Erythroblast (primary cell): Measurements from ENCODE around the gene WBP2.

Source experiments
- GATA1 ChIP-seq: IDR thresholded peaks from 2 replicates; pipeline ENCODE4 v1.6.1; 2011; ENCODE audit warnings: low read depth, mild to moderate bottlenecking, control low read depth, low read length, moderate library complexity
- POLR2A ChIP-seq: IDR thresholded peaks from 2 replicates; pipeline ENCODE4 v1.6.1; 2011; ENCODE audit warnings: mild to moderate bottlenecking, low read length

- TF ChIP-seq POLR2A (no peak), GATA1 (no peak)
These were observed 14.4 kb downstream of the WBP2 start for GRCh38 chr17:75840799-75841164.
